HG02852 (cell line): ENCODE results near the gene SIRT2.
"Not testable (repeated sequence)": the region's sequence is repeated elsewhere in the genome, so short reads cannot be mapped to it uniquely, and the experiment has no call there.

ENCODE experiments used
- ATAC-seq: cut with Tn5 transposase; IDR thresholded peaks from one replicate; pipeline ENCODE4 v1.9.1; 2021; ENCODE audit warnings: mild to moderate bottlenecking, moderate library complexity; ENCODE audit not compliant: unreplicated experiment

SIRT2 gene

GRCh38 chr19:38898788-38899446 lies 501 bp downstream of the SIRT2 start:
- ATAC-seq: no peak

GRCh38 chr19:38894968-38895367 lies 4.5 kb downstream of the SIRT2 start:
- ATAC-seq: no peak

GRCh38 chr19:38893341-38893771 lies 6.1 kb downstream of the SIRT2 start:
- no peak for ATAC-seq

GRCh38 chr19:38892841-38893240 lies 6.6 kb downstream of the SIRT2 start:
- no peak for ATAC-seq

GRCh38 chr19:38891771-38892170 lies 7.6 kb downstream of the SIRT2 start:
- no peak for ATAC-seq

- no peak for ATAC-seq
These were observed 8.7 kb downstream of the SIRT2 start for GRCh38 chr19:38890686-38891085.

GRCh38 chr19:38889803-38890202 lies 9.6 kb downstream of the SIRT2 start:
- ATAC-seq: no peak

GRCh38 chr19:38888876-38889275 lies 10.5 kb downstream of the SIRT2 start:
- no peak for ATAC-seq

- ATAC-seq: not testable (repeated sequence)
These were observed 14.7 kb downstream of the SIRT2 start for GRCh38 chr19:38884691-38885090.

- ATAC-seq: no peak
These were observed 16.1 kb downstream of the SIRT2 start for GRCh38 chr19:38883286-38883685.

- no peak for ATAC-seq
These were observed 18.4 kb downstream of the SIRT2 start for GRCh38 chr19:38880882-38881609.

GRCh38 chr19:38880076-38880881 lies 19.1 kb downstream of the SIRT2 start:
- no peak for ATAC-seq

- no peak for ATAC-seq
These were observed 20.0 kb downstream of the SIRT2 start for GRCh38 chr19:38879400-38879751.

- no peak for ATAC-seq
These were observed 20.6 kb downstream of the SIRT2 start for GRCh38 chr19:38878575-38879399.

- ATAC-seq: no peak
These were observed 21.4 kb downstream of the SIRT2 start, which contains the start of gene RINL for GRCh38 chr19:38877781-38878574. Gene RINL, minus strand, starts transcription at chr19:38878275. Its CDS starts 1,533 bp downstream, at chr19:38876742.

- ATAC-seq: no peak
These were observed 23.6 kb downstream of the SIRT2 start for GRCh38 chr19:38875656-38876395.

- not testable (repeated sequence) for ATAC-seq
These were observed 26.0 kb downstream of the SIRT2 start for GRCh38 chr19:38873400-38873799.

- ATAC-seq: no peak
These were observed 28.8 kb downstream of the SIRT2 start for GRCh38 chr19:38870612-38871011.
